KMS-11 (cell line): ENCODE measurements around the gene UHRF2.
"Not testable (repeated sequence)": the region's sequence is repeated elsewhere in the genome, so short reads cannot be mapped to it uniquely, and the experiment has no call there.

Source experiments
- H2AFZ ChIP-seq: fragments of 200-600 bp; sonication (generic); 2 replicates; pipeline ENCODE4 v1.6.1; 2016; ENCODE audit warnings: antibody characterized with exemption, mixed run types, low read depth
- H3K27ac ChIP-seq: fragments of 200-600 bp; sonication (generic); 2 replicates; pipeline ENCODE4 v1.6.1; 2016; ENCODE audit warnings: mild to moderate bottlenecking, mixed run types
- H3K27me3 ChIP-seq: fragments of 200-600 bp; sonication (generic); 2 replicates; pipeline ENCODE4 v1.6.1; 2017; ENCODE audit warnings: mild to moderate bottlenecking, low read depth, mixed run types, moderate library complexity; ENCODE audit not compliant: insufficient read depth
- H3K36me3 ChIP-seq: fragments of 200-600 bp; sonication (generic); 2 replicates; pipeline ENCODE4 v1.6.1; 2017; ENCODE audit warnings: mild to moderate bottlenecking, mixed run types; ENCODE audit not compliant: insufficient read depth
- H3K4me1 ChIP-seq: fragments of 200-600 bp; sonication (generic); 2 replicates; pipeline ENCODE4 v1.6.1; 2016; ENCODE audit warnings: mild to moderate bottlenecking, low read depth, mixed run types; ENCODE audit not compliant: poor library complexity, severe bottlenecking
- H3K4me2 ChIP-seq: fragments of 200-600 bp; sonication (generic); 2 replicates; pipeline ENCODE4 v1.7.0; 2016; ENCODE audit warnings: mild to moderate bottlenecking, mixed run types
- H3K4me3 ChIP-seq: fragments of 200-600 bp; sonication (generic); IDR thresholded peaks from 2 replicates; pipeline ENCODE4 v1.6.1; 2017; ENCODE audit warnings: low read depth, low read length, mixed read lengths; ENCODE audit not compliant: insufficient read depth
- H3K79me2 ChIP-seq: fragments of 200-600 bp; sonication (generic); 2 replicates; pipeline ENCODE4 v1.6.1; 2016; ENCODE audit warnings: low read depth, mixed run types; ENCODE audit not compliant: insufficient read depth
- H3K9ac ChIP-seq: fragments of 200-600 bp; sonication (generic); 2 replicates; pipeline ENCODE4 v1.6.1; 2016; ENCODE audit warnings: mild to moderate bottlenecking, mixed run types
- H4K20me1 ChIP-seq: fragments of 200-600 bp; sonication (generic); 2 replicates; pipeline ENCODE4 v1.6.1; 2016; ENCODE audit warnings: mild to moderate bottlenecking, mixed run types; ENCODE audit not compliant: insufficient read depth
- TF ChIP-seq, protein P1 (sequence below): fragments of 200-600 bp; sonication (generic); conservative IDR thresholded peaks from 2 replicates; pipeline ENCODE4 v1.6.1; 2017; ENCODE audit warnings: low read depth, mild to moderate bottlenecking, antibody characterized with exemption, low read length, moderate library complexity, mixed read lengths

The UHRF2 gene

DNA sequence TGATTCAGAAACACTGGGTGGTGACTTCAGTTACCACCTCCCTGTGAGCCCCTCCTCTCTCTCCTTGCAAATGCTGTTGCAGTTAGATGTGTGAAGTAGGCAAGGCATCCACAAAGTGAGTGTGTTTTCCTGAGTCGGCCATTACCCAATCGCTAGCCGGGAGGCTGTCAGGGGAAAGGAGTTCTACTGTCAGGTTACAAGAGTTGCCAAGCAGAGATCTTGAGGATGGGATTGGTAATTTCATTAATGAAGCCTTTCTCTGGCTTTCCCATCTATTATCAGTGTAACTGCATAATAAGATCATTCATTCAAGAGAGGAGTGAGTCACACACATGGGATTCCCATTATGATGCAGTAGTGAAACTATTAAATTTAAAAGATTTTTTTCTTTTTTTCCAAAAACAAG lies 125.7 kb downstream of the UHRF2 start:
- H3K4me1 ChIP-seq = no peaks in the 10 kb centered on the region
- H2AFZ ChIP-seq = no peak overlapping the region
- H4K20me1 ChIP-seq = no peaks in the 10 kb centered on the region
- H3K9ac ChIP-seq = no peak overlapping the region
- no peaks in the 10 kb centered on the region for H3K36me3 ChIP-seq
- no peaks in the 10 kb centered on the region for H3K79me2 ChIP-seq
- H3K27me3 ChIP-seq = no peaks in the 10 kb centered on the region
- no peak overlapping the region for H3K27ac ChIP-seq
- TF ChIP-seq, protein P1, sequence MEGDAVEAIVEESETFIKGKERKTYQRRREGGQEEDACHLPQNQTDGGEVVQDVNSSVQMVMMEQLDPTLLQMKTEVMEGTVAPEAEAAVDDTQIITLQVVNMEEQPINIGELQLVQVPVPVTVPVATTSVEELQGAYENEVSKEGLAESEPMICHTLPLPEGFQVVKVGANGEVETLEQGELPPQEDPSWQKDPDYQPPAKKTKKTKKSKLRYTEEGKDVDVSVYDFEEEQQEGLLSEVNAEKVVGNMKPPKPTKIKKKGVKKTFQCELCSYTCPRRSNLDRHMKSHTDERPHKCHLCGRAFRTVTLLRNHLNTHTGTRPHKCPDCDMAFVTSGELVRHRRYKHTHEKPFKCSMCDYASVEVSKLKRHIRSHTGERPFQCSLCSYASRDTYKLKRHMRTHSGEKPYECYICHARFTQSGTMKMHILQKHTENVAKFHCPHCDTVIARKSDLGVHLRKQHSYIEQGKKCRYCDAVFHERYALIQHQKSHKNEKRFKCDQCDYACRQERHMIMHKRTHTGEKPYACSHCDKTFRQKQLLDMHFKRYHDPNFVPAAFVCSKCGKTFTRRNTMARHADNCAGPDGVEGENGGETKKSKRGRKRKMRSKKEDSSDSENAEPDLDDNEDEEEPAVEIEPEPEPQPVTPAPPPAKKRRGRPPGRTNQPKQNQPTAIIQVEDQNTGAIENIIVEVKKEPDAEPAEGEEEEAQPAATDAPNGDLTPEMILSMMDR = no peak
- H3K4me2 ChIP-seq = no peak overlapping the region
- no peak overlapping the region for H3K4me3 ChIP-seq

DNA sequence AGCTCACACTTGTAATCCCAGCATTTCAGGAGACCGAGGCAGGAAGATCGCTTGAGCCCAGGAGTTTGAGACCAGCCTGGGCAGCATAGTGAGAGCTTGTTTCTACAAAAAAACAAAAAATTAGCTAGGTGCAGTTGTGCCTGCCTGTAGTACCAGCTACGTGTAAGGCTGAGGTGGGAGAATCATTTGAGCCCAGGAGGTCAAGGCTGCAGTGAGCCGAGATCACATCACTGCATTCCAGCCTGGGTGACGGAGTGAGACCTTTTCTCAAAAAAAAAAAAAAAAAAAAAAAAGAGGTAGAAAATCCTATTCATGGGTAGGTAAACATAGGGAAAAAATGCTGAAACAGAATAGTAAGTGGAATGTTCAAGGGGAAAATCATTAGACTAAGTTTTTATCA lies 129.6 kb downstream of the UHRF2 start:
- not testable (repeated sequence) for H3K79me2 ChIP-seq, H3K4me3 ChIP-seq, H3K27ac ChIP-seq, H4K20me1 ChIP-seq, H3K4me1 ChIP-seq, H2AFZ ChIP-seq, H3K36me3 ChIP-seq, H3K9ac ChIP-seq, H3K27me3 ChIP-seq, H3K4me2 ChIP-seq

DNA sequence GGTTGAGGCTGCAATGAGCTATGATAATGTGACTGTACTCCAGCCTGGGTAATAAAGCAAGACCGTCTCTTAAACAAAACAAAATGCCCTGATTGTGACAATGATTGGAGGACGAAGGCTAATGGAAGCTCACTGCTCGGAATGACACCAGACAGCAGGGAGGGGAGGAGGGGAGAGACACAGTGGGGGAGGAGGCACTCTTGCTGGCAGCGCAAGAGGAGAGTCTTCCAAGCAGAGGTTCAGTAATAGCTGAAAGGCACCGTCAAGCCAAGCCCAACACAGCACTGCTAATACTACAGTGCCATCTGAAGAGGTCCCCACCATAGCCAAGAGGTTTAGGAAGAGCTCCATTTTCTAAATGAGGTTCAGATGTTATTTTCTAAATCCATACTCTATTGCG lies 130.2 kb downstream of the UHRF2 start:
- Histone ChIP-seq H2AFZ (no peak overlapping the region), H3K79me2 (no peaks in the 10 kb centered on the region), H3K4me2 (no peak overlapping the region), H3K27me3 (no peaks in the 10 kb centered on the region), H3K4me3 (no peak overlapping the region), H3K9ac (no peak overlapping the region), H3K4me1 (no peaks in the 10 kb centered on the region), H3K27ac (no peak overlapping the region), H4K20me1 (no peaks in the 10 kb centered on the region), H3K36me3 (no peaks in the 10 kb centered on the region)
- TF ChIP-seq, protein P1 = no peak

DNA sequence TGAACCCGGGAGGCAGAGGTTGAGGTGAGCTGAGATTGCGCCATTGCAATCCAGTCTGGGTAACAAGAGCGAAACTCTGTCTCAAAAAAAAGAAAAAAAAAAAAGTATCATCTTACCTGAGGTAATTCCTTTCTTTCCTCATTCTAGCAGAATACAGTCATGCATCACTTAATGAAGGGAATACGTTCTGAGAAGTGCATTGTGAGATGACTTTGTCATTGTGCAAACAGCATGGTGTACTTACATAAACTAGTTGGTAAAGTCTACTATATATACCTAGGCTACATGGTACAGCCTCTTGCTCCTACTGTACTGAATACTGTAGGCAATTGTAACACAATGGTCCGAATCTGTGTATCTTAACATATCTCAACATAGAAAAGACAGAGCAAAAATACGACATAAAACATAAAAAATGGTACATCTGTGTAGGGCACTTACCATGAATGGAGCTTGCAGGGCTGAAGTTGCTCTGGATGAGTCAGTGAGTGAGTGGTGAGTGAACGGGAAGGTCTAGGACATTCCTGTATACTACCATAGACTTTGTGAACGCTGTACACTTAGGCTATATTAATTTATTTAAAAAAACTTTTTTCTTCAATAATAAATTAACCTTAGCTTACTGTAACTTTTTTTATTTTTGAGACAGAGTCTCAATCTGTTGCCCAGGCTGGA lies 132.2 kb downstream of the UHRF2 start:
- H3K9ac ChIP-seq = no peak overlapping the region

More for the DNA sequence above, 132.2 kb downstream of the UHRF2 start:
- TF ChIP-seq, protein P1 = no peak
- H3K27me3 ChIP-seq = no peaks in the 10 kb centered on the region
- no peaks in the 10 kb centered on the region for H4K20me1 ChIP-seq
- no peak overlapping the region for H3K4me3 ChIP-seq
- H3K36me3 ChIP-seq = no peaks in the 10 kb centered on the region
- no peaks in the 10 kb centered on the region for H3K4me1 ChIP-seq
- H3K27ac ChIP-seq = no peak overlapping the region
- no peak overlapping the region for H3K4me2 ChIP-seq
- H2AFZ ChIP-seq = no peak overlapping the region
- H3K79me2 ChIP-seq = no peaks in the 10 kb centered on the region
